AG04450 (cell line): ENCODE measurements around the gene UBE2D2. TPM values are rescaled to one million over a fixed set of nuclear protein-coding genes. Genes with fewer than 3 reads are reported as not detected.

Source experiments
- CTCF ChIA-PET: fragments of 300-600, 350-600 bp; formaldehyde crosslinking; extraction: SDS; loops from one replicate; lab custom pipeline; 2022; ENCODE audit warnings: antibody characterized with exemption, inconsistent platforms; lab: Charles Lee
- POLR2A ChIA-PET: fragments of 350-600 bp; formaldehyde crosslinking; extraction: SDS; loops from one replicate; lab custom pipeline; 2021; ENCODE audit warnings: antibody characterized with exemption, inconsistent platforms; lab: Yijun Ruan, JAX
- DNase-seq: peaks from one replicate; pipeline ENCODE4 v3.0.0-alpha.2; 2011; ENCODE audit warnings: low read depth, low spot score
- H3K27ac ChIP-seq: one replicate; pipeline ENCODE4 v1.5.1; 2012; ENCODE audit warnings: low read depth, low read length, control low read depth
- H3K27me3 ChIP-seq: one replicate; pipeline ENCODE4 v1.6.0; 2012; ENCODE audit warnings: low read length; ENCODE audit not compliant: control insufficient read depth, insufficient read depth
- H3K4me3 ChIP-seq: 2 replicates; pipeline ENCODE4 v1.5.1; 2011; ENCODE audit warnings: mild to moderate bottlenecking, low read depth, low read length, control low read depth
- H3K9me3 ChIP-seq: 2 replicates; pipeline ENCODE4 v1.5.1; 2012; ENCODE audit warnings: low read length; ENCODE audit not compliant: control insufficient read depth, insufficient read depth
- polyA plus RNA-seq: library from polyadenylated mRNA; depleted of rRNA; stranded (reverse); fragments of >200 nt; gene quantifications from 2 replicates; pipeline ENCODE4 v1.2.3, GENCODE V29; 2011
- TF ChIP-seq, protein P1 (sequence below): IDR thresholded peaks from 2 replicates; pipeline ENCODE4 v1.5.1; 2011; ENCODE audit warnings: low read depth, low read length, control low read depth, inconsistent platforms

The UBE2D2 gene
- polyA plus RNA-seq, 1 experiment = 60.9 TPM

DNA sequence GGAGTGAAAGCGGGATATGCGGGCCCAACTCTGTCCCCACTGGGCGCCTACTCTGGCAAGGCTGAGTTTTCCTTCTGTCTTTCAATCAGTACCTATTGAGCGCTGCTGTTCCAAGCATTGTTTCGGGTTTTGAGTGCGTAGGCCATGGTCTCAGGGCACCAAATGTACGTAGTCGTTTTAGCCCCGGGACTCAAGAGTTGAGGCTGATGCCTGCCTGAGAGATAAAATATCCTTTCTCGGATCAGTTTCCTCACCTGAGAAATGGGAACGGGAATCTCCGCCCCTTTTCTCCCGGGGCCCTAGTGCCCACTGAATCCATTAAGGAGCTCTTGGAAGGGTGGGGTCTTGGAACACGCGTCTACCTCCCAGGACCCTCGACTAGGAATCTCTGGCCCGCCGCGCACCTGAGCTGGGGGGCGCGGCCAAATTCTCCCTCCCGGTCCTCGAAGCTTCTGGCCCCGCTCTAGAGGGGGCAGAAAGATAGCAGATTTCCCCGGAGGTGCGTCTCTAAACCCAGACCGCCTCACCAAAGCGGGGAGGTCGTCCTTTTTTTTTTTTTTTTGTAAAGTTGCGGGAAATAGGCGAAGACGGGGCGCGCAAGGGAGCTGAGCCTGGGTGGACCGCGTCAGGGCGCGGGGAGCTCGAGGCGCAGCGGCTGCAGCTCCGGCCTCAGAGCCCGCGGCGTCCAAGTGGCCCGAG lies 86.5 kb downstream of the UBE2D2 start:
- Histone ChIP-seq H3K27ac (no peak overlapping the region), H3K27me3 (no peaks in the 10 kb centered on the region), H3K4me3 (peak overlapping the region; percentile 80), H3K9me3 (no peaks in the 10 kb centered on the region; the same call in 1 of the 2 replicates)
- TF ChIP-seq, protein P1, sequence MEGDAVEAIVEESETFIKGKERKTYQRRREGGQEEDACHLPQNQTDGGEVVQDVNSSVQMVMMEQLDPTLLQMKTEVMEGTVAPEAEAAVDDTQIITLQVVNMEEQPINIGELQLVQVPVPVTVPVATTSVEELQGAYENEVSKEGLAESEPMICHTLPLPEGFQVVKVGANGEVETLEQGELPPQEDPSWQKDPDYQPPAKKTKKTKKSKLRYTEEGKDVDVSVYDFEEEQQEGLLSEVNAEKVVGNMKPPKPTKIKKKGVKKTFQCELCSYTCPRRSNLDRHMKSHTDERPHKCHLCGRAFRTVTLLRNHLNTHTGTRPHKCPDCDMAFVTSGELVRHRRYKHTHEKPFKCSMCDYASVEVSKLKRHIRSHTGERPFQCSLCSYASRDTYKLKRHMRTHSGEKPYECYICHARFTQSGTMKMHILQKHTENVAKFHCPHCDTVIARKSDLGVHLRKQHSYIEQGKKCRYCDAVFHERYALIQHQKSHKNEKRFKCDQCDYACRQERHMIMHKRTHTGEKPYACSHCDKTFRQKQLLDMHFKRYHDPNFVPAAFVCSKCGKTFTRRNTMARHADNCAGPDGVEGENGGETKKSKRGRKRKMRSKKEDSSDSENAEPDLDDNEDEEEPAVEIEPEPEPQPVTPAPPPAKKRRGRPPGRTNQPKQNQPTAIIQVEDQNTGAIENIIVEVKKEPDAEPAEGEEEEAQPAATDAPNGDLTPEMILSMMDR = no peak
- no peak for DNase-seq
- POLR2A ChIA-PET = interaction anchor here (0.5 to 2.8 kb wide), 9 partner anchors 10 to 71 kb away, joined by 3 to 57 read pairs (median 6); no protein-coding TSS in a partner anchor
- CTCF ChIA-PET = interaction anchor here (0.6 to 2.2 kb wide), 9 partner anchors 10 to 236 kb away, joined by 3 to 17 read pairs (median 4); no protein-coding TSS in a partner anchor

DNA sequence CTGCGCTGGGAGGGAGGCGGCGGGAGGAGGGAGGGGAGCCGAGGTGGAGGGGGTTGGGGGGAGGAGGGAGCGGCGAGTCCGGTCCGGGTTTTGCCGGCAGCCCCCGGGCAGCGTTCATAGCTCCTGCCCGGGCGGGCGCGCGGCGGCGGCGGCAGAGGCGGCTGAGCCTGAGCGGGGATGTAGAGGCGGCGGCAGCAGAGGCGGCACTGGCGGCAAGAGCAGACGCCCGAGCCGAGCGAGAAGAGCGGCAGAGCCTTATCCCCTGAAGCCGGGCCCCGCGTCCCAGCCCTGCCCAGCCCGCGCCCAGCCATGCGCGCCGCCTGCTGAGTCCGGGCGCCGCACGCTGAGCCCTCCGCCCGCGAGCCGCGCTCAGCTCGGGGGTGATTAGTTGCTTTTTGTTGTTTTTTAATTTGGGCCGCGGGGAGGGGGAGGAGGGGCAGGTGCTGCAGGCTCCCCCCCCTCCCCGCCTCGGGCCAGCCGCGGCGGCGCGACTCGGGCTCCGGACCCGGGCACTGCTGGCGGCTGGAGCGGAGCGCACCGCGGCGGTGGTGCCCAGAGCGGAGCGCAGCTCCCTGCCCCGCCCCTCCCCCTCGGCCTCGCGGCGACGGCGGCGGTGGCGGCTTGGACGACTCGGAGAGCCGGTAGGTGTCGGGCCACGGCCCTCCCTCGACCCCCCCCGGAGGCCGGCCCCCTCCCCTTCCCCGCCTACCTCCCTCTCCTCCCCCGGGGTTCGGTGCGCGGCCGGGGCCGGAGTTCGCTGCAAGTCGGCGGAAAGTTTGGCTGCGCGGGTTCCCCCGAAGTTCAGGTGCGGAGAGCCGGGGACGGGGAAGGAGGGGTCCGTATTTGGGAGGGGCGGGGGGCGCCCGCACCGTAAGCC lies 87.3 kb downstream of the UBE2D2 start, which contains the start of gene CXXC5:
TSS of gene CXXC5 (plus strand) at position 145 of the 877 bp plus-strand sequence. CDS start 32,175 bp downstream, outside the sequence.
- peak within 1 kb of the TSS; percentile 80 for H3K4me3 ChIP-seq
- TF ChIP-seq, protein P1 = no peak
- H3K27ac ChIP-seq = no peak within 1 kb of the TSS
- DNase-seq = peak; percentile 68
- ChIA-PET CTCF (interaction anchor here (0.6 to 2.2 kb wide), 9 partner anchors 10 to 237 kb away, joined by 3 to 17 read pairs (median 4); no protein-coding TSS in a partner anchor), POLR2A (interaction anchor here (0.5 to 2.8 kb wide), 10 partner anchors 10 to 71 kb away, joined by 3 to 57 read pairs (median 4); no protein-coding TSS in a partner anchor)
- H3K27me3 ChIP-seq = no peaks in the 10 kb centered on the region
- no peaks in the 10 kb centered on the region; the same call in 1 of the 2 replicates for H3K9me3 ChIP-seq

DNA sequence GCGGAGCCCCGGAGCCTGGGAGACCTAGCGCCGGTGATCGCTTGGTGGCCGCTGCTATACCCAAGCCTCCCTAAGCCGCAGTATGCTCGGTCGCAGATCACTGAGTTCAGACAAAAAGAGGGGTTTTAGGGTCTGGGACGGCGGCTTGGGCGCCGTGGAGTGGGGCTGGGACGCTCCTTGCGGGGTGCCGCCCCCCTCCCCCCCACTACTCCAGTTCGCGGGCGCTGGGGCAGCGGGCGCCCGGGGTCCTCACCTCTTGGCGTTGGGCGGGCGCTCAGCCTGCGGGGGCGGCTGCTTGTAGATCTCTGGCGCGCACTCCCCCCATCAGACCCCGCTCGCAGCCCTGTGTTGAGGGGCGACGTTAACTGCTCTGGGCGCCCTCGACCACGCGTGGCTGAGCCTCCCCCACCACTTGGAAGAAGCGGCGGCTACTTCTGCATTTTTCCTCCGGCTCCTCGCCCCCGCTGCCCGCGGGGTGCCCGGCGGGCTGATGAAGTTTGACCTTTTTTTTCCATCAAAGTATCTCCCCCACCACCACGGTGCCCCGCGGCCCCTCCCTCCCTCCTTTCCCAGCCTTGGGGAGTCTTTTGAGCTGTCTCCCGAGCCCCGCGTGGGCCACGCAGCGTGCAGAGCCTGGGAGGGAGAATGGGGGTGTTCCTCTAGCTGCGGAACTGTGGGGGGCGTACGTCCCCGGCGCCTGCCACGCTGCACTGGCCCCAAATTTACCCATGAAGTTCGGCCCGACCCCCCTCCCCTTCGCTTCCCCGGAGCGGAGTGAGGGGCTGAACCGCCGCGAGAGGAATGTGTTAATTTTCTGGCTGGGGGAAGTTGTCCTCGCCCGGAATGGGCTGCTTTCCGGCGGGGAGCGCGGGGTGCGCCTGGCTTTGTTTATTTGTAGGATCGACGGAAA lies 88.2 kb downstream of the UBE2D2 start:
- DNase-seq = no peak
- Histone ChIP-seq H3K27ac (no peak overlapping the region), H3K4me3 (peak overlapping the region; percentile 80), H3K9me3 (no peaks in the 10 kb centered on the region; the same call in 1 of the 2 replicates), H3K27me3 (no peaks in the 10 kb centered on the region)
- POLR2A ChIA-PET = interaction anchor here (1.0 to 2.8 kb wide), 4 partner anchors 11 to 51 kb away, joined by 3 to 57 read pairs (median 4); no protein-coding TSS in a partner anchor
- TF ChIP-seq, protein P1 = no peak
- CTCF ChIA-PET = interaction anchor here (0.7 to 2.1 kb wide), 5 partner anchors 11 to 463 kb away, joined by 3 to 19 read pairs (median 7); no protein-coding TSS in a partner anchor

DNA sequence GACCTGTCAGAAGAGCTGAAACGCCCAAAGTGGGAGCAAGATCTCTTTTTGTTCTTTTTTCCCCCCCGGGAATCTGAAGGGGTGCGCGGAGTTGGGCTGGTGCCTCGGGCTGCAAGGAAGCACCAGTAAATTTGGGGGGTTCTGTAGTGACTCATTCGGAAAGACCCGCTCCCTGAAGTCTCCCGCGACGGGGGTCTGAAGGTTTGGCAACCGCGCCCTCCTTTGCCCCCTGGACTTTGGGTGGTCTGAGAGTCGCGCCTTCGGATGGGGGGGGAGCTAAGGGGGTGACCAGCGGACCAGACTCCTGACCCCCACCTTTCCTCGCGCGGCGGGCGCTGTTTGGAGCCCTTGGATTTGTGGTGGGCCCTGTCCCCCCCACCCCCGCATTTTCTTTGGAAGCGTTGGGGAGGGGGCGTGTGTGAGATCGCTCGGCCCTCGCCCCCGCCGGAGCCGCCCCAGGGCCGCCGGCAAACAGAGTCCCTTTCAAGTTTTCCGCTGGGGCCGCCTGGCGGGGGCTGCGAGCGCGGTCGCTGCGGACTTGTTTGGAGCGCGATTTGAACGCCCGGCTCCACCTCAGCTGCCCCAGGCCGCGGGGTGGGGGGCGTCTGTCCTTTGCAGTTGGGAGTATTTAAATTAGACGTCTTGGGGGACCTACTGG lies 89.0 kb downstream of the UBE2D2 start:
- Histone ChIP-seq H3K27ac (peak overlapping the region; percentile 61), H3K27me3 (no peaks in the 10 kb centered on the region), H3K4me3 (peak overlapping the region; percentile 80), H3K9me3 (no peaks in the 10 kb centered on the region; the same call in 1 of the 2 replicates)
- ChIA-PET POLR2A (interaction anchor here (1.0 to 2.8 kb wide), 4 partner anchors 11 to 51 kb away, joined by 3 to 57 read pairs (median 4); no protein-coding TSS in a partner anchor), CTCF (interaction anchor here (0.7 to 2.1 kb wide), 7 partner anchors 10 to 462 kb away, joined by 3 to 19 read pairs (median 6); no protein-coding TSS in a partner anchor)
- TF ChIP-seq, protein P1 = peak; percentile 55
- no peak for DNase-seq
